A673 (cell line): Measurements from ENCODE around the gene ISCU.

Experiments
- CTCF ChIP-seq: fragments of 300-800, 200-600 bp; sonication (generic); conservative IDR thresholded peaks from 2 replicates; pipeline ENCODE4 v1.5.1; 2017; ENCODE audit warnings: low read depth, mild to moderate bottlenecking, antibody characterized with exemption, low read length, moderate library complexity, mixed read lengths
- EZH2 ChIP-seq: fragments of 200-600 bp; sonication (generic); IDR thresholded peaks from 2 replicates; pipeline ENCODE4 v1.6.1; 2017; ENCODE audit warnings: borderline replicate concordance, low read depth, mild to moderate bottlenecking, mixed read lengths, antibody characterized with exemption, low read length; ENCODE audit not compliant: poor library complexity, severe bottlenecking

GRCh38 chr12:108595711-108596647 is 33.6 kb downstream of the ISCU start:
- TF ChIP-seq CTCF (no peak), EZH2 (no peak)
